HCT116 (cell line): ENCODE measurements around the gene RHOBTB1. TPM values are rescaled to one million over a fixed set of nuclear protein-coding genes. Genes with fewer than 3 reads are reported as not detected.

Source experiments
- ATAC-seq: fragments of 200-7000 bp; cut with Tn5 transposase; 2 replicates; pipeline ENCODE4 v1.9.1; 2020; ENCODE audit warnings: mild to moderate bottlenecking, moderate library complexity
- BruUV-seq: library from RNA; stranded (reverse); fragments of 400-500 nt; replicated peaks from 2 replicates; lab custom pipeline; 2021; lab: Mats Ljungman, UMichigan
- CTCF ChIA-PET: fragments of 300-600 bp; sonication (Branson Sonifier 250); formaldehyde crosslinking; loops from one replicate; lab custom pipeline; 2021; ENCODE audit warnings: antibody characterized with exemption; lab: Charles Lee
- POLR2A ChIA-PET: fragments of 300-600, 350-600 bp; sonication (Branson Sonifier 250); formaldehyde crosslinking; loops from one replicate; lab custom pipeline; 2021; ENCODE audit warnings: antibody characterized with exemption; lab: Charles Lee
- RAD21 ChIA-PET, 2 experiments: fragments of 300-600 bp; sonication (Branson Sonifier 250); formaldehyde crosslinking; loops; one replicate each; lab custom pipeline; 2023; ENCODE audit warnings: low total read pairs in 2 of 2; ENCODE audit not compliant: uncharacterized antibody in 2 of 2, unreplicated experiment in 2 of 2, low non-redundant PET in 1 of 2; lab: Charles Lee
- DNase-seq: peaks from one replicate; pipeline ENCODE4 v3.0.0-alpha.2; 2010; ENCODE audit warnings: low read depth, low spot score
- H2AFZ ChIP-seq: fragments of 200-600 bp; shearing (Covaris generic), sonication (generic); 2 replicates; pipeline ENCODE4 v1.6.1; 2017; ENCODE audit warnings: low read depth, mixed run types, mixed read lengths, antibody characterized with exemption, low read length; ENCODE audit not compliant: poor library complexity, severe bottlenecking
- H3K27ac ChIP-seq: 2 replicates; pipeline ENCODE4 v1.5.1; 2012; ENCODE audit warnings: low read depth, low read length
- H3K27me3 ChIP-seq: fragments of 200-600 bp; sonication (generic); 2 replicates; pipeline ENCODE4 v1.6.1; 2016; ENCODE audit warnings: mixed run types, low read length, mixed read lengths; ENCODE audit not compliant: insufficient read depth
- H3K36me3 ChIP-seq, 2 experiments: fragments of 200-500 bp in 1 of 2; fragments of 200-600 bp in 1 of 2; sonication (Bioruptor generic) in 1 of 2; sonication (generic) in 1 of 2; 2 replicates each; pipeline versions ENCODE4 v1.5.1 to v1.6.1; 2014 to 2016; ENCODE audit warnings: low read length in 2 of 2, inconsistent platforms in 1 of 2, mixed read lengths in 1 of 2, mixed run types in 1 of 2; ENCODE audit not compliant: insufficient read depth in 2 of 2, control insufficient read depth in 1 of 2
- H3K4me1 ChIP-seq, 2 experiments: fragments of 200-600 bp in 1 of 2; sonication (generic) in 1 of 2; 2 replicates each; pipeline versions ENCODE4 v1.5.1 to v1.6.1; 2012 to 2017; ENCODE audit warnings: low read length in 2 of 2, inconsistent platforms in 1 of 2, mild to moderate bottlenecking in 1 of 2, mixed read lengths in 1 of 2, mixed run types in 1 of 2, moderate library complexity in 1 of 2; ENCODE audit not compliant: insufficient read depth in 2 of 2, control insufficient read depth in 1 of 2
- H3K4me2 ChIP-seq: fragments of 200-600 bp; sonication (generic); 2 replicates; pipeline ENCODE4 v1.6.1; 2017; ENCODE audit warnings: mixed run types, low read length, mixed read lengths
- H3K4me3 ChIP-seq, 2 experiments: fragments of 200-600 bp in 1 of 2; sonication (generic) in 1 of 2; replicated peaks in 1 of 2; 2 replicates each; pipeline ENCODE4 v1.5.1; 2011 to 2016; ENCODE audit warnings: low read length in 2 of 2, control low read depth in 1 of 2, low read depth in 1 of 2, mild to moderate bottlenecking in 1 of 2, mixed read lengths in 1 of 2, mixed run types in 1 of 2
- H3K79me2 ChIP-seq: fragments of 200-600 bp; sonication (generic); 2 replicates; pipeline ENCODE4 v1.6.1; 2017; ENCODE audit warnings: mild to moderate bottlenecking, mixed run types, low read length, moderate library complexity, mixed read lengths; ENCODE audit not compliant: insufficient read depth
- H3K9ac ChIP-seq: fragments of 200-600 bp; sonication (generic); 2 replicates; pipeline ENCODE4 v1.6.1; 2016; ENCODE audit warnings: low read length, mixed read lengths
- H3K9me2 ChIP-seq: fragments of 200-600 bp; sonication (generic), shearing (Covaris generic); 2 replicates; pipeline ENCODE4 v1.6.1; 2017; ENCODE audit warnings: mixed run types, mild to moderate bottlenecking, moderate library complexity; ENCODE audit not compliant: insufficient read depth
- H3K9me3 ChIP-seq, 2 experiments: fragments of 200-500 bp in 1 of 2; fragments of 200-600 bp in 1 of 2; sonication (Bioruptor generic) in 1 of 2; sonication (generic) in 1 of 2; 2 replicates each; pipeline ENCODE4 v1.6.1; 2014 to 2017; ENCODE audit warnings: low read length in 2 of 2, mixed read lengths in 2 of 2, inconsistent platforms in 1 of 2, low read depth in 1 of 2, mild to moderate bottlenecking in 1 of 2, mixed run types in 1 of 2, moderate library complexity in 1 of 2; ENCODE audit not compliant: control insufficient read depth in 1 of 2, insufficient read depth in 1 of 2
- H4K20me1 ChIP-seq: fragments of 200-600 bp; sonication (generic), shearing (Covaris generic); 2 replicates; pipeline ENCODE4 v1.6.1; 2017; ENCODE audit warnings: mixed run types, mild to moderate bottlenecking, moderate library complexity; ENCODE audit not compliant: insufficient read depth
- CBX3 ChIP-seq: IDR thresholded peaks from 2 replicates; pipeline ENCODE4 v1.6.1; 2012; ENCODE audit warnings: low read depth
- CEBPB ChIP-seq: IDR thresholded peaks from 2 replicates; pipeline ENCODE4 v1.6.1; 2012; ENCODE audit warnings: low read depth
- EGR1 ChIP-seq: IDR thresholded peaks from 2 replicates; pipeline ENCODE4 v1.6.1; 2012; ENCODE audit warnings: low read depth
- ELF1 ChIP-seq: IDR thresholded peaks from 2 replicates; pipeline ENCODE4 v1.6.1; 2012; ENCODE audit warnings: low read depth, borderline replicate concordance
- EZH2phosphoT487 ChIP-seq: fragments of 200-600 bp; IDR thresholded peaks from 2 replicates; pipeline ENCODE4 v1.6.1; 2018; ENCODE audit warnings: antibody characterized with exemption, borderline replicate concordance
- FOSL1 ChIP-seq: IDR thresholded peaks from 2 replicates; pipeline ENCODE4 v1.6.1; 2012; ENCODE audit warnings: low read depth
- JUND ChIP-seq: IDR thresholded peaks from 2 replicates; pipeline ENCODE4 v1.6.1; 2012
- POLR2AphosphoS5 ChIP-seq: IDR thresholded peaks from 2 replicates; pipeline ENCODE4 v1.6.1; 2011; ENCODE audit warnings: mild to moderate bottlenecking, low read depth, low read length, moderate library complexity
- RAD21 ChIP-seq: IDR thresholded peaks from 2 replicates; pipeline ENCODE4 v1.6.1; 2012; ENCODE audit warnings: low read depth, mild to moderate bottlenecking
- SIN3A ChIP-seq: IDR thresholded peaks from 2 replicates; pipeline ENCODE4 v1.6.1; 2012; ENCODE audit warnings: low read depth
- YY1 ChIP-seq: IDR thresholded peaks from 2 replicates; pipeline ENCODE4 v1.6.1; 2011; ENCODE audit warnings: low read length, low read depth, moderate library complexity, mild to moderate bottlenecking; ENCODE audit not compliant: insufficient replicate concordance; ENCODE audit errors: extremely low read depth
- ZFX ChIP-seq: fragments of 450-650 bp; IDR thresholded peaks from 2 replicates; pipeline ENCODE4 v1.6.1; 2017
- ZNF274 ChIP-seq: fragments of 200-500 bp; sonication (Bioruptor generic); IDR thresholded peaks from 2 replicates; pipeline ENCODE4 v1.6.1; 2014; ENCODE audit warnings: mild to moderate bottlenecking, low read depth, low read length, inconsistent platforms
- intact Hi-C: fragments of 100-400 bp; cut with micrococcal nuclease; formaldehyde crosslinking; loops from 2 replicates; pipeline ENCODE4 v1.10.0; 2022
- total RNA-seq: library from RNA; stranded (reverse); gene quantifications from one replicate; pipeline ENCODE4 v1.2.1, GENCODE V29; 2021; ENCODE audit not compliant: unreplicated experiment
- TF ChIP-seq, protein P1 (sequence below): IDR thresholded peaks from 2 replicates; pipeline ENCODE4 v1.6.1; 2012; ENCODE audit warnings: low read depth
- TF ChIP-seq, protein P2 (sequence below), 3 experiments: fragments of 200-600 bp in 1 of 3; sonication (generic) in 1 of 3; IDR thresholded peaks in 2 of 3; conservative IDR thresholded peaks in 1 of 3; 2 replicates each; pipeline ENCODE4 v1.5.1; 2012 to 2017; ENCODE audit warnings: low read depth in 2 of 3, low read length in 2 of 3, antibody characterized with exemption in 1 of 3, borderline replicate concordance in 1 of 3, control low read depth in 1 of 3, mild to moderate bottlenecking in 1 of 3, mixed read lengths in 1 of 3, mixed run types in 1 of 3, moderate library complexity in 1 of 3; ENCODE audit not compliant: insufficient read depth in 1 of 3
- TF ChIP-seq, protein P3 (sequence below): IDR thresholded peaks from 2 replicates; pipeline ENCODE4 v1.6.1; 2012

The RHOBTB1 gene
- total RNA-seq, 1 experiment from 2014 or later: 1.6 TPM

DNA sequence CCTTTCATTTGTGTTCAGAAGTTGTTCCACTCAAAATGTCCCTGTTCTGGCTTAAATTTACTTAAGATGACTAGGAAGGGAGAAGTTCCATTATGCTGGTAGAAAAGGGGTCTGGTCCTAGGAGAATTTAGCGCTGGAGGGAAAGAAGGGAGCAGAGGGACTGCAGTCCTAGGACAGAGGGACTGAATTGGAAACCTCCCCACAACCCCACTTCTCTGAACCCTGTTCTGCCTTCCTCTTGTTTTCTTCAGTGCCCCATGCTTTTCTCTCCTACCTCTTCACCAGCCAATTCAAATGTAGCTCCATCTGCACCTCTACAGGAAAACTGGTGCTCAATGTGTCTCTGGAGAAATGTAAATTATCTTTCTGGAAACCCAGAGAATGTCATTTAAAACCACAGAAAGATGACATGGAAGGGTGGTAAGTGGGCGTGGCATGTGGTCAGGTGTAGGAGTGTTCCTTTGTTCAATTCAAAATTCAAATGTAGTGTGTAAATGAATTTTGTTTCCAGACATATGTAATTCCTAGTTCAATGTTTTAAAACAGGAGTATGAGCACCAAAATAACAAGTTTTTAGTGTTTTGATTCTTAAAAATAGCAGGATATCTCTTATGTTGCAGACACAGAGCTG, 24.0 kb upstream of the RHOBTB1 start:
- POLR2A ChIA-PET: no interaction called here
- TF ChIP-seq CEBPB: no peak
- TF ChIP-seq CBX3: no peak
- TF ChIP-seq EZH2phosphoT487: no peak
- CTCF ChIA-PET: no interaction called here
- Histone ChIP-seq H3K9ac (no peak overlapping the region), H2AFZ (no peak overlapping the region), H3K79me2 (no peaks in the 10 kb centered on the region), H3K9me3 (no peaks in the 10 kb centered on the region), H3K4me2 (no peak overlapping the region), H3K27me3 (no peaks in the 10 kb centered on the region), H3K27ac (no peak overlapping the region), H3K9me2 (no peaks in the 10 kb centered on the region), H4K20me1 (no peaks in the 10 kb centered on the region), H3K36me3 (no peaks in the 10 kb centered on the region), H3K4me1 (peaks cover 0 to 23% of the 10 kb centered on the region in 2 experiments; a peak in 3 of 4 replicates), H3K4me3 (no peak overlapping the region)
- ATAC-seq (no peak), DNase-seq (no peak)
- no TSS peak for BruUV-seq
- RAD21 ChIA-PET: no interaction called here
- intact Hi-C loops: loop anchor here (10.0 kb wide), 1 partner anchor 533 kb away; no protein-coding TSS in a partner anchor

DNA sequence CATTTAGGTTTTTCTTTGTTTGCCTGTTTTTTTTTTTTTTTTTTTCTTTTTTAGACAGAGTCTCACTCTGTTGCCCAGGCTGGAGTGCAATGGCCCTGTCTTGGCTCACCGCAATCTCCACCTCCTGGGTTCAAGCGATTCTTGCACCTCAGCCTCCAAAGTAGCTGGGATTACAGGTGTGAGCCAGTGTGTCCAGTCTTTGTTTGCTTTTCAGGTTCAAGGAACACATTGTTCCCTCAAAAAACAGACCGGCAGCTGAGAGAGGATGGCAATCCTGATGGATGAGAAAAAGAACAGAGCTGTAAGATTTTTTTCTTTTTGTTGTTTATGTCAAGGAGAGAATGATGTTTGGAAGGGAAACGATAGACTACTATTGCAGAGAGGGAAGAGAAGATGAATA, 23.3 kb upstream of the RHOBTB1 start:
- Histone ChIP-seq H3K36me3 (no peaks in the 10 kb centered on the region), H3K9ac (no peak overlapping the region), H2AFZ (no peak overlapping the region), H3K4me3 (no peak overlapping the region), H4K20me1 (no peaks in the 10 kb centered on the region), H3K27ac (no peak overlapping the region), H3K4me1 (peaks cover 0 to 24% of the 10 kb centered on the region in 2 experiments; a peak in 3 of 4 replicates), H3K9me3 (no peaks in the 10 kb centered on the region), H3K4me2 (no peak overlapping the region), H3K9me2 (no peaks in the 10 kb centered on the region), H3K79me2 (no peaks in the 10 kb centered on the region), H3K27me3 (no peaks in the 10 kb centered on the region)
- BruUV-seq: no TSS peak
- intact Hi-C loops: loop anchor here (10.0 kb wide), 1 partner anchor 532 kb away; no protein-coding TSS in a partner anchor
- no peak for ATAC-seq
- POLR2A ChIA-PET: no interaction called here
- RAD21 ChIA-PET: no interaction called here
- CTCF ChIA-PET: no interaction called here
- no peak for DNase-seq
- TF ChIP-seq, protein P1, sequence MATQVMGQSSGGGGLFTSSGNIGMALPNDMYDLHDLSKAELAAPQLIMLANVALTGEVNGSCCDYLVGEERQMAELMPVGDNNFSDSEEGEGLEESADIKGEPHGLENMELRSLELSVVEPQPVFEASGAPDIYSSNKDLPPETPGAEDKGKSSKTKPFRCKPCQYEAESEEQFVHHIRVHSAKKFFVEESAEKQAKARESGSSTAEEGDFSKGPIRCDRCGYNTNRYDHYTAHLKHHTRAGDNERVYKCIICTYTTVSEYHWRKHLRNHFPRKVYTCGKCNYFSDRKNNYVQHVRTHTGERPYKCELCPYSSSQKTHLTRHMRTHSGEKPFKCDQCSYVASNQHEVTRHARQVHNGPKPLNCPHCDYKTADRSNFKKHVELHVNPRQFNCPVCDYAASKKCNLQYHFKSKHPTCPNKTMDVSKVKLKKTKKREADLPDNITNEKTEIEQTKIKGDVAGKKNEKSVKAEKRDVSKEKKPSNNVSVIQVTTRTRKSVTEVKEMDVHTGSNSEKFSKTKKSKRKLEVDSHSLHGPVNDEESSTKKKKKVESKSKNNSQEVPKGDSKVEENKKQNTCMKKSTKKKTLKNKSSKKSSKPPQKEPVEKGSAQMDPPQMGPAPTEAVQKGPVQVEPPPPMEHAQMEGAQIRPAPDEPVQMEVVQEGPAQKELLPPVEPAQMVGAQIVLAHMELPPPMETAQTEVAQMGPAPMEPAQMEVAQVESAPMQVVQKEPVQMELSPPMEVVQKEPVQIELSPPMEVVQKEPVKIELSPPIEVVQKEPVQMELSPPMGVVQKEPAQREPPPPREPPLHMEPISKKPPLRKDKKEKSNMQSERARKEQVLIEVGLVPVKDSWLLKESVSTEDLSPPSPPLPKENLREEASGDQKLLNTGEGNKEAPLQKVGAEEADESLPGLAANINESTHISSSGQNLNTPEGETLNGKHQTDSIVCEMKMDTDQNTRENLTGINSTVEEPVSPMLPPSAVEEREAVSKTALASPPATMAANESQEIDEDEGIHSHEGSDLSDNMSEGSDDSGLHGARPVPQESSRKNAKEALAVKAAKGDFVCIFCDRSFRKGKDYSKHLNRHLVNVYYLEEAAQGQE: no peak
- TF ChIP-seq FOSL1 (no peak), JUND (no peak), POLR2AphosphoS5 (no peak), ELF1 (no peak), RAD21 (no peak), CEBPB (no peak), SIN3A (no peak), EGR1 (no peak), ZNF274 (no peak), ZFX (no peak), CBX3 (no peak), YY1 (no peak), EZH2phosphoT487 (no peak)
- TF ChIP-seq, protein P2, sequence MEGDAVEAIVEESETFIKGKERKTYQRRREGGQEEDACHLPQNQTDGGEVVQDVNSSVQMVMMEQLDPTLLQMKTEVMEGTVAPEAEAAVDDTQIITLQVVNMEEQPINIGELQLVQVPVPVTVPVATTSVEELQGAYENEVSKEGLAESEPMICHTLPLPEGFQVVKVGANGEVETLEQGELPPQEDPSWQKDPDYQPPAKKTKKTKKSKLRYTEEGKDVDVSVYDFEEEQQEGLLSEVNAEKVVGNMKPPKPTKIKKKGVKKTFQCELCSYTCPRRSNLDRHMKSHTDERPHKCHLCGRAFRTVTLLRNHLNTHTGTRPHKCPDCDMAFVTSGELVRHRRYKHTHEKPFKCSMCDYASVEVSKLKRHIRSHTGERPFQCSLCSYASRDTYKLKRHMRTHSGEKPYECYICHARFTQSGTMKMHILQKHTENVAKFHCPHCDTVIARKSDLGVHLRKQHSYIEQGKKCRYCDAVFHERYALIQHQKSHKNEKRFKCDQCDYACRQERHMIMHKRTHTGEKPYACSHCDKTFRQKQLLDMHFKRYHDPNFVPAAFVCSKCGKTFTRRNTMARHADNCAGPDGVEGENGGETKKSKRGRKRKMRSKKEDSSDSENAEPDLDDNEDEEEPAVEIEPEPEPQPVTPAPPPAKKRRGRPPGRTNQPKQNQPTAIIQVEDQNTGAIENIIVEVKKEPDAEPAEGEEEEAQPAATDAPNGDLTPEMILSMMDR (IDR thresholded peaks at IDR 0.05 in 2 of 3, conservative IDR thresholded peaks at IDR 0.05 in 1 of 3; ENCODE audit: borderline replicate concordance in 1 of 3, insufficient read depth in 1 of 3, low read depth in 2 of 3, low read length in 2 of 3): no peak
- TF ChIP-seq, protein P3, sequence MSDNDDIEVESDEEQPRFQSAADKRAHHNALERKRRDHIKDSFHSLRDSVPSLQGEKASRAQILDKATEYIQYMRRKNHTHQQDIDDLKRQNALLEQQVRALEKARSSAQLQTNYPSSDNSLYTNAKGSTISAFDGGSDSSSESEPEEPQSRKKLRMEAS: no peak
